Left ventricle myocardium inferior (tissue), 1 donor: ENCODE data around the gene SLC22A4. TPM values are rescaled to one million over a fixed set of nuclear protein-coding genes. Genes with fewer than 3 reads are reported as not detected.

ENCODE experiments used
- DNase-seq: peaks from one replicate; pipeline ENCODE4 v3.0.0-alpha.2; 2020
- H3K27ac ChIP-seq: fragments of 200-600 bp; replicated peaks from 2 replicates; pipeline ENCODE4 v1.8.0; 2021
- H3K27me3 ChIP-seq: fragments of 200-600 bp; 2 replicates; pipeline ENCODE4 v1.8.0; 2021; ENCODE audit warnings: low read depth
- H3K36me3 ChIP-seq: fragments of 200-600 bp; 2 replicates; pipeline ENCODE4 v1.8.0; 2021
- H3K4me1 ChIP-seq: fragments of 200-600 bp; 2 replicates; pipeline ENCODE4 v1.8.0; 2021
- H3K4me3 ChIP-seq: fragments of 200-600 bp; 2 replicates; pipeline ENCODE4 v1.8.0; 2021; ENCODE audit warnings: mild to moderate bottlenecking, moderate library complexity
- H3K9me3 ChIP-seq: fragments of 200-600 bp; replicated peaks from 2 replicates; pipeline ENCODE4 v1.8.0; 2021
- intact Hi-C: fragments of 100-400 bp; cut with micrococcal nuclease; formaldehyde crosslinking; loops from one replicate; pipeline ENCODE4 v1.11.0; 2022
- total RNA-seq: library from RNA; stranded (reverse); fragmentation: NEBNext Ultra II Directional; extraction: Animal tissue kit (Norgen Biotek cat#: 25700); gene quantifications from one replicate; pipeline ENCODE4 v1.2.1, GENCODE V29; 2021
- TF ChIP-seq, protein P1 (sequence below): fragments of 200-600 bp; IDR thresholded peaks from 2 replicates; pipeline ENCODE4 v1.8.0; 2021; ENCODE audit warnings: antibody characterized with exemption, mild to moderate bottlenecking, borderline replicate concordance
- donor health status: DM: no; HTN: yes; CAD: no; lungs with severe emphysema.

Gene SLC22A4
- total RNA-seq, 1 donor from 2014 or later = 2.0 TPM

DNA sequence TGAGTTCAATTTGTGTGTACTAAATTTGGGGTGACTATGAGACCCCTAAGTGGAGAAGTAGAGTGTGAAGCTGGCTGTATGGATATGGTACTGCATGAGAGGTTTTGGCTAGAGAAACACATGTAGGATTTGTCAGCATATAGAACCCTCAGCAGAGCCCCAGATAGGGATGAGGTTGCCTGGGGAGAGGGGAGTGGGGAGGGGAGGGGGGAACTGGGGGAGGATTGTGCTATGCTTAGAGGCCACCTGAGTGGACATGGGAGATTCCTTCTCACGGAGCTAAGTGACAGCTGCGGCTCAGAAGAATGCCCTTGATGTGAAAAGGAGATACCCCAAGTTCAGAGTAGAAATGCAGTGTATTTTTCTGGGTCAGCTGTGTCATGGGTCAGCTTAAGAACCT is 86.5 kb downstream of the SLC22A4 start:
- intact Hi-C loops = no loop called here
- H3K27ac ChIP-seq = no peak overlapping the region
- peaks cover 44% of the 10 kb centered on the region for H3K4me1 ChIP-seq
- peaks cover 17% of the 10 kb centered on the region for H3K36me3 ChIP-seq
- TF ChIP-seq, protein P1, sequence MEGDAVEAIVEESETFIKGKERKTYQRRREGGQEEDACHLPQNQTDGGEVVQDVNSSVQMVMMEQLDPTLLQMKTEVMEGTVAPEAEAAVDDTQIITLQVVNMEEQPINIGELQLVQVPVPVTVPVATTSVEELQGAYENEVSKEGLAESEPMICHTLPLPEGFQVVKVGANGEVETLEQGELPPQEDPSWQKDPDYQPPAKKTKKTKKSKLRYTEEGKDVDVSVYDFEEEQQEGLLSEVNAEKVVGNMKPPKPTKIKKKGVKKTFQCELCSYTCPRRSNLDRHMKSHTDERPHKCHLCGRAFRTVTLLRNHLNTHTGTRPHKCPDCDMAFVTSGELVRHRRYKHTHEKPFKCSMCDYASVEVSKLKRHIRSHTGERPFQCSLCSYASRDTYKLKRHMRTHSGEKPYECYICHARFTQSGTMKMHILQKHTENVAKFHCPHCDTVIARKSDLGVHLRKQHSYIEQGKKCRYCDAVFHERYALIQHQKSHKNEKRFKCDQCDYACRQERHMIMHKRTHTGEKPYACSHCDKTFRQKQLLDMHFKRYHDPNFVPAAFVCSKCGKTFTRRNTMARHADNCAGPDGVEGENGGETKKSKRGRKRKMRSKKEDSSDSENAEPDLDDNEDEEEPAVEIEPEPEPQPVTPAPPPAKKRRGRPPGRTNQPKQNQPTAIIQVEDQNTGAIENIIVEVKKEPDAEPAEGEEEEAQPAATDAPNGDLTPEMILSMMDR = no peak
- DNase-seq = no peak
- H3K9me3 ChIP-seq = no peaks in the 10 kb centered on the region
- H3K4me3 ChIP-seq = no peak overlapping the region
- no peaks in the 10 kb centered on the region for H3K27me3 ChIP-seq

DNA sequence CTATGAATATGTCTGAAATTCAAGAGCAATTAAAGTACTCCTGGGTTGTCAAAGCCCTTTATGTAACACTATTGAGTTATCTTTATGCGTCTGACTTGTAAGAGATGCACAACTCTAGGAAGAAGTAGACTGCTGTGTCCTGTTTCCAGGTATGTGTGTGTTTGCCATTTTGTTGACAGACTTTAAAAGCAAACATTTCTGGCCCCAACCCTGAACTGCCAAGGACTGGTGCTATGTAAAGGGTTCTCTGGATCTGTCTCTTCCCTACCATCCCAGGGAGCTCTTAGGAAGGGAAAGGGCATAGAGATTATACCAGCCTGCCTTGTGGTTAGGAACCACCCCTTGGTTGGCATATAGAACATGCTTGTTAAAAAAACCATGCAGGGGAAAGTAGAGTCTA is 87.4 kb downstream of the SLC22A4 start:
- Histone ChIP-seq H3K27ac (no peak overlapping the region), H3K27me3 (no peaks in the 10 kb centered on the region), H3K9me3 (no peaks in the 10 kb centered on the region), H3K36me3 (peaks cover 17% of the 10 kb centered on the region), H3K4me3 (no peak overlapping the region), H3K4me1 (peaks cover 44% of the 10 kb centered on the region)
- intact Hi-C loops = no loop called here
- no peak for DNase-seq
- TF ChIP-seq, protein P1 = no peak

DNA sequence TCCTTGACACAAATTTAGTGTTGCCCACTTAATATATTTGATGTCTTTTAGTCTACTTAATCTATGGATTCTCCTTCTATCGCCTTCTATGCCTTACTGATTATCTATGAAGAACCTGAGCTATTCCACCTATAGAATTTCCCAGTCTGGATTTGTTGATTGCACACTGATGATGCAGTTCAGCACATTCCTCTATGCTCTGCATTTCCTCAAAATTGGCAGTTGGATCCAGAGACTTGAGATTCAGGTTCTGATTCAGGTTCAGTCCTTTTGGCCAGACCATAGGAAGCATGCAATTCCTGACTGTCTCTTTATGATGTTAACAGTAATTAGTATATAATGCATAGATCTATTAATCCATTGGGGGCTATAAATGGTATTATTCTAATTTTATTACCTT is 89.1 kb downstream of the SLC22A4 start:
- intact Hi-C loops = no loop called here
- Histone ChIP-seq H3K27ac (no peak overlapping the region), H3K4me3 (no peak overlapping the region), H3K9me3 (no peaks in the 10 kb centered on the region), H3K4me1 (peaks cover 49% of the 10 kb centered on the region), H3K27me3 (no peaks in the 10 kb centered on the region), H3K36me3 (peaks cover 16% of the 10 kb centered on the region)
- no peak for DNase-seq
- TF ChIP-seq, protein P1 = no peak

DNA sequence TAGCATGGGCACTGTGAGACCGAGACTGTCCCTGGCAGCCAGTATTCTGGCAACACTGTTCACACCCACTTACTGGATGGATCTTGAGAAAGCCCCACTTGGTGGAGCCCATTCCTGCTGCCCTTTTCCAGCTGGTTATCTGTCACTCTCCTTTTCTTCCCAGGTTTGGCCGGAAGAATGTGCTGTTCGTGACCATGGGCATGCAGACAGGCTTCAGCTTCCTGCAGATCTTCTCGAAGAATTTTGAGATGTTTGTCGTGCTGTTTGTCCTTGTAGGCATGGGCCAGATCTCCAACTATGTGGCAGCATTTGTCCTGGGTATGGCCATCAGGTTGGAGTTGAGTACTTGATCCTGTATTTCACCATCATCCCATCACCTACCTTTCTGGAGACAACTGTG is 89.8 kb downstream of the SLC22A4 start:
- Histone ChIP-seq H3K9me3 (no peaks in the 10 kb centered on the region), H3K4me3 (no peak overlapping the region), H3K27me3 (no peaks in the 10 kb centered on the region), H3K4me1 (peaks cover 56% of the 10 kb centered on the region), H3K36me3 (peaks cover 8% of the 10 kb centered on the region), H3K27ac (no peak overlapping the region)
- TF ChIP-seq, protein P1 = no peak
- intact Hi-C loops = no loop called here
- no peak for DNase-seq

DNA sequence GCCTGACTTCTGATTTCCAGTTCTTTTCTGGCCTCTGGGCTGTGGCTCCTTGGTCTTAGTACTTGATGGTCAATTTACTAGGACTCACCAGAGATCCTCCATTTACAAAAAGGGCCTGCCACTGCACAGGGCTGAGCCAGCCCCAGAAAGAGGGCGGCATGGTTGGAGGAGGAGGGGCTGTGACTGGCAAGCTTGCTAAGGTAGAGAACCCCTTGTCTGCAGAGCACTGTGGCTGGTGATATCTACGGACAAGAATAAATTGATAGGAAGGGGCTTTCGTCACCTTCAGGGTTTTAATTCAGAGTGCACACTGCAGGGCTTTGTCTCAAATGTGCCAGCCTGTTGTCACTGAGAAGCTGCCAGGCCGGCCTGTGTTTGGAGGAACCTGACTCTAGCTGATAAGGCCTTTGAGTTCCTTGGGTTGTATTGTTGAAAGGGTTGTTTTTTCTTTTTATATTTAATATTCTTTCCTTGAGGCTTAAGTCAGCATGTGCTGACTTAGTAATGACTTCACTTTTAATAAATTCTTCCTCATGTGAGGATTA is 90.4 kb downstream of the SLC22A4 start:
- no peak overlapping the region for H3K4me3 ChIP-seq
- H3K27me3 ChIP-seq = no peaks in the 10 kb centered on the region
- intact Hi-C loops = no loop called here
- H3K27ac ChIP-seq = peak overlapping the region; percentile 9
- peaks cover 62% of the 10 kb centered on the region for H3K4me1 ChIP-seq
- no peak for DNase-seq
- H3K36me3 ChIP-seq = peaks cover 3% of the 10 kb centered on the region
- H3K9me3 ChIP-seq = no peaks in the 10 kb centered on the region
- TF ChIP-seq, protein P1 = no peak
